Omental fat pad (tissue), 4 donors: ENCODE measurements around the gene NXPH1. TPM values are rescaled to one million over a fixed set of nuclear protein-coding genes. Genes with fewer than 3 reads are reported as not detected.

Experiments
- ATAC-seq: fragments of 150-250 bp; one replicate; pipeline ENCODE4 v1.9.1; 2016; ENCODE audit warnings: mild to moderate bottlenecking, moderate library complexity; ENCODE audit not compliant: low FRiP score
- DNase-seq: peaks from one replicate; pipeline ENCODE4 v3.0.0-alpha.2; 2019; ENCODE audit warnings: low spot score
- total RNA-seq, 4 donors: library from RNA; depleted of rRNA; stranded (reverse); fragments of >200 nt; gene quantifications; one replicate each; pipeline ENCODE4 v1.1.0, GENCODE V29; 2016
- TF ChIP-seq, protein P1 (sequence below), 3 donors: fragments of 450-650 bp; IDR thresholded peaks; one replicate each; pipeline ENCODE4 v1.5.1; 2016 to 2017; ENCODE audit warnings: antibody characterized with exemption in 3 of 3, mild to moderate bottlenecking in 3 of 3, moderate library complexity in 2 of 3

Gene NXPH1
- total RNA-seq, 4 donors from 2014 or later = not detected

DNA sequence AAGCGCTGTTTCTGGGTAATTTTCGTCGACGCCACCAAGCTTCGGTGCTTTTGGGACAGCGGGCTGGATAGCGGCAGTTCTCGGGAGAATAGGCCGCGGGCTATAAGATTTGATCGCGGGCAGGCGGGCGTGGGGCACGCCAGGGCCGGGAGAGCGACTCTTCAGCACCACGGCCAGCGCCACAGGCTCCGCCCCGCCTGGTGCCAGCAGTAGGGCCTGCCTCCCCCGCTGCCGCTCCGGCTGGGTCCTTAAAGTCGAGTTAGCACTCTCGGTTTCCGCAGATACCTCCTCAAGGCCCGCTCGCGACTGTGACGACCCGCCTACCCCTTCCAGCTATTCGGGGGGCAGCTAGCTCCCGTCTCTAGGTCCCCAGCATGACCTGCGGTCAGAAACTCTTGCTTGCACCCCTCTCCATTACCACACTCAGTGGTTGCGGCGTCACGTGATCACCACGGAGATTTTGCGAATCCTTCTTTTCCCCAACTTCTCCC, 9.4 kb downstream of the NXPH1 start:
- no peak for DNase-seq
- ATAC-seq = peak; percentile 41
- TF ChIP-seq, protein P1, sequence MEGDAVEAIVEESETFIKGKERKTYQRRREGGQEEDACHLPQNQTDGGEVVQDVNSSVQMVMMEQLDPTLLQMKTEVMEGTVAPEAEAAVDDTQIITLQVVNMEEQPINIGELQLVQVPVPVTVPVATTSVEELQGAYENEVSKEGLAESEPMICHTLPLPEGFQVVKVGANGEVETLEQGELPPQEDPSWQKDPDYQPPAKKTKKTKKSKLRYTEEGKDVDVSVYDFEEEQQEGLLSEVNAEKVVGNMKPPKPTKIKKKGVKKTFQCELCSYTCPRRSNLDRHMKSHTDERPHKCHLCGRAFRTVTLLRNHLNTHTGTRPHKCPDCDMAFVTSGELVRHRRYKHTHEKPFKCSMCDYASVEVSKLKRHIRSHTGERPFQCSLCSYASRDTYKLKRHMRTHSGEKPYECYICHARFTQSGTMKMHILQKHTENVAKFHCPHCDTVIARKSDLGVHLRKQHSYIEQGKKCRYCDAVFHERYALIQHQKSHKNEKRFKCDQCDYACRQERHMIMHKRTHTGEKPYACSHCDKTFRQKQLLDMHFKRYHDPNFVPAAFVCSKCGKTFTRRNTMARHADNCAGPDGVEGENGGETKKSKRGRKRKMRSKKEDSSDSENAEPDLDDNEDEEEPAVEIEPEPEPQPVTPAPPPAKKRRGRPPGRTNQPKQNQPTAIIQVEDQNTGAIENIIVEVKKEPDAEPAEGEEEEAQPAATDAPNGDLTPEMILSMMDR (IDR thresholded peaks at IDR 0.05) = no peak

DNA sequence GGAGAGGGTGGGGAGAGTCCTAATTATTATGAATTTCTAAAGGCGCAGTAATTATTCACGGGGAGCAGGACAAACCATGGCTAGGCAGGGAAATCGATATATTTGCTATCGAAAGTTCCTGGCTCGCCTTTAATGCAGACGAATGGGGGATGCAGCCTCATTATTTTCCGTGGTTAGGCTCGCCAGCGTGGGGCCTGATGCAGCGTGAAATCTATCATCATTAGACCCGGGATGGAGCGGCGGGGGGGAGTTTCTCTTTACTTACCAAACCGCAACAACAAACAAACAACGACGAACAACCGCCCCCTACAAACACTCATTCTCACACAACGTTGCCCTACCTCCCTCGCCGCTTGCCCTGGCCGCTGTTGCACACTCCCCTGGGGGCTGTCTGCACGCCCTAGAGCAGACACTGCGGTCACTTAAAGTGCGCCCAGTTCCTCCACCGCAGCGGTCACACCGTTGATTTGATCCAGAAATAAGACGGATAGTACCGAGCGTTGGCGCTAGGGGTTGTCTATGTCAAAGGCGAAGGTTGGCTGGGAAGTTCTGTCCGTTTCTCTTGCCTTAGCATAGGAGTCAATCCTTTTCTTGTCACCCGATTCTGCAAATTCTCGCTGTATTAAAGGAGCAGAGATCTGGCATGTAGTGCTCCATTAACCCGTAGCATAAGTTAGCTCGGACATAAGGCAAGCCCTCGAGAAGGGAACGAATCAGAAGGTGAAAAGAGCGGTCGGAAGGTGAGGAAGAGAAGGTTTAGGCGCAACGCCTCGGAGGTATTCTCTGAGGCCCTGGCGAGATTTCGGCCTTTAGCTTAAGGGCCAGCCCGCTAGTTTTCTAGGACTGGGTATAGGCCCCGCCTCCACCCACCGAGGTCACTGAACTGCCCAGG, 10.4 kb downstream of the NXPH1 start:
- DNase-seq (no peak), ATAC-seq (no peak)
- TF ChIP-seq, protein P1 (IDR thresholded peaks at IDR 0.05) = no peak

DNA sequence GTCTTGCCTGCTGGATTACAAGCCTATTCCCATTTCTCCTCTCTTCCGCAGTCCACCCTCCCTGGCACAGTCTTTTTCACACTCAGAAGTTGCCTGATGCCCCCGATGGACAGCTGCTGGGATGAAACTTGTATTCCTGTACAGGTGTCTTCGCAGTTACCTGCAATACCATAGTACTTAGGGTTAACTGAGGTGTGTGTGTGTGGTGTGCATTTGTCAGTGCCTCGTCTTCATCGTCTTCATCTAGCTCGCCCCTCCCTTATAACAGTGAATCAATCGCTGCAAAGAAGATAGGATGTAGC, 11.0 kb downstream of the NXPH1 start:
- no peak for DNase-seq
- ATAC-seq = no peak
- TF ChIP-seq, protein P1 (IDR thresholded peaks at IDR 0.05) = no peak

DNA sequence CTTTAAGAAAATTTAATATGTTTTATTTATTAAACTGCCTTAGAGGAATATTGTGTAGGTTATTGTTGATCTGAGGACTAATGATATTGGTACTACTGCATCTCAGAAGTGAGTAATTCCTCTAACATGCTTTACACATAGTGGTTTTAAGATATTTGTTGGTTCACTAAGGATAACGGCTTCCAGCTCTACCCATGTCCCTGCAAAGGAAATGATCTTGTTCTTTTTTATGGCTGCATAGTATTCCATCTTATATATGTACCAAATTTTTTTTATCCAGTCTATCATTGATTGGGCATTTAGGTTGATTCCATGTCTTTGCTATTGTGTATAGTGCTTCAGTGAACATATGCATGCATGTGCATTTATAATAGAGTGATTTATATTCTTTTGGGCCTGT, 20.1 kb downstream of the NXPH1 start:
- no peak for ATAC-seq

DNA sequence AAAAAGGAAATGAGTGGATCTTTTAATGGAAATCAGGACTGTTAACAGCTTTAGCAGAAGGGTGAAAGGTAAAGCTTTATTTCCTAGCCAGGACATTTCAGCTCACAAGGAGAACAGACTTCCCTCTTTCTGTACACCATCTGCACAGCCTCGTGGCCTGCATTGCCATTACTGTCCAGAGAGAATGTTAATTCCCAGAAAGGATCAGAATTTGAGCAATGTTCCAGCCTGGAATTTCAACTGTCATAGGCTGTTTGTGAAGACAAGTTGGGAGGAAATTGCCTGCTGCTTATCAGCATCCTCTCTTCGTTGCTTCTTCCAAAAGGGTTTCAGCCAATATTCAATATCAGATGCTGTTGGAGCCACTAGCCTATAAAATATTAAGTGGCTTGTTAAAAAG, 22.0 kb downstream of the NXPH1 start:
- no peak for DNase-seq
- ATAC-seq = no peak
- TF ChIP-seq, protein P1 (IDR thresholded peaks at IDR 0.05) = no peak

More for the DNA sequence above, 20.1 kb downstream of the NXPH1 start:
- DNase-seq = no peak
- TF ChIP-seq, protein P1 (IDR thresholded peaks at IDR 0.05) = no peak

DNA sequence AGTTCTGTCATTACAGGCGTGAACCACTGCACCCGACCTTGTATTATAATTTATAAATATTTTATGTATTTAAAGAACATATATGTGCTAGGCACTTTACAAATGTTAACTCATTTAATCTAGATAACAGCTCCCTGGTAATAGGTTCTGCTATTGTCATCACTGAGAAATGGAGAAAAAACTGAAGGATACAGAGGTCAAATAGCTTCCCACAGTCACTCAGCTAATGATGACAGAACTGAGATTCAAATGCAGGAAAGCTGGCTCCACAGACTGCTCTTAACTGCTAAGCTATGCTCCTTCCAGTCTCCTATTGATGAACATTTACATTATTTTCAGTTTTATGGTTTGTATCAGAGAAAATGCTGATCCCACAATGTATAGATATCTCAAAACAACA, 28.9 kb downstream of the NXPH1 start:
- DNase-seq (no peak), ATAC-seq (no peak)
- TF ChIP-seq, protein P1 (IDR thresholded peaks at IDR 0.05) = no peak

DNA sequence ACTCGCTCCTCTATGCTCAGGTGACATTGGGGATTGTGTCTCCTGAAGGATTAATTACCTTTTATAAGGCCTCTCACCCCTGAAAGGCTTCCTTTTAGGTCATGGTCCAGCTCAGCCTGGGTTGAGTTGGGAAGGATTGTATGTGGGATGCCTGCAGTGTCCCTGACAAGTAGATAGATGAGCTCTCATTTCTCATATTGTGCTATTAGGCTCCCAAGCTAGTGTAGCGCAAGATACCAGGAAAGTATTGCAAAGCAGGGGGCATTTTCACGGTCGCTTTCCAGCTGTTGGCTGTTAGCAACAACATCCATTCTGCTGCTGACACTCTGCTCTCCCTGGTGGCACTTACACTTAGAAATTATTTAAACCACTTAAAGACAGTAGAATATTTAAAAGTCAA, 31.9 kb downstream of the NXPH1 start:
- DNase-seq (no peak), ATAC-seq (no peak)
- TF ChIP-seq, protein P1 (IDR thresholded peaks at IDR 0.05) = no peak
